Measurements from ENCODE around the gene TSHZ2.

The TSHZ2 gene

GRCh38 chr20:53033176-53033575 lies 61.0 kb downstream of the TSHZ2 start:
- no peak for DNase-seq

- DNase-seq: no peak
Measured at GRCh38 chr20:53034899-53035298, 62.7 kb downstream of the TSHZ2 start.

- no peak for DNase-seq
Measured at GRCh38 chr20:53036992-53037391, 64.8 kb downstream of the TSHZ2 start.

GRCh38 chr20:53037621-53038020 lies 65.5 kb downstream of the TSHZ2 start:
- DNase-seq: no peak

DNA sequence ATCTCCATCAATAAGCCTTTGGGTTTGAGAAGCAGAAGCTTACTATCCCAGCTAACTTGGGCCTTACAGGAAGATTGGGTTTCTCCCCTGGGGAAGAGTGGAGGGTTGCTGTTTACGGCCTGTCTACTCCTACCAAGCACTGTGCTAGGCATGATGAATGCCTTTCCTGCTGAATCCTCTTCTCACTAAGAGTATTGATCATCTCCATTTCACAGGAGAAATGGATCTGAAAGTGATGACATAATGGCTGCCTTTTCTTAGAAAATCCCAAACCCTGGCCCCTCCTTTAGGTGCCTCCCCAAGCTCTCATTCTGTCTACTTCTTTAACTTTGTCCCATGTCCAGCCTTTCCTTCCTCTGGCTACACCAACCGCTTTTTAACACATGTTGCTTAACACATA lies 66.1 kb downstream of the TSHZ2 start:
- DNase-seq: no peak

DNA sequence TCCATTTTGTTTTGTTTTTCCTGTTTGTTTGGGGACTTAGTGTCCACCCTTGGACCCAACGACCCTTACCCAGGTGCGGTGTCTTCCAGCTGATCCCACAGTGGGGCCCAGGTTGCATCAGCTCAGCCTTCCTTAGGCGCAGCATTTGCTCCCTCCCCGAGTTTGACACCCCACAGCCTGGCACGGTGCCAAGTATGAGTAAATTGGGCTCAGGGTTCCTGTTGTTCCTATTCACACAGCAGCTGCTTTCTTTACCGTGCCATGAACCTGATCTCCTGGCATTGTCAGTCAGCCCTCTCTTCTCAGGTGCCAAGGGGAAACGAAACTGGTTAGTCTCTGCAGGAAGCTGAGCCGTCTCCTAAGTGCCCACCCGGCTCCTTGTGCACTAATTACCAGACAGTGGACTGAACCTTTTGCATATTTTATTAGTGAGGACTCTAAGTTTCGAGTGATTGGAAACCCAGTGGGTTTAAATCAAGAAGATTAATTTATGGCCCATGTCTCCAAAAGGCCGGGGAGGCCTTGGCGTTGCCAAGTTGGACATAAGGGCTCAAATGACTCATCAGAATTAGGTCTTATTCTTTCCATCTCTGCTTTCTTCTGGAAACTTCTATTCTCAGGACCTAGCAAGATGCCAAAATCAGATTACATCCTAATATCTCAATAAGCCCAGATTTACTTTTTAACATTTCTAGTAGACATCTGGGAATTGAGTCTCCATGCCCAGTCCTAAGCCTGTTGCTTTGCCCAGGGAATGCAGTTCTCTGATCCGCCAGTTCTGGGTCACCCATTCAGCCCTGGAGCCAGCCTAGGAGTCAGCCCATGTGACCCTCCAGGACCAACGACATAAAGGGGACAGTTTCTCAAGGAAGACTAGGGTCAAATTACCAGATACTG lies 68.8 kb downstream of the TSHZ2 start:
- DNase-seq: no peak

DNA sequence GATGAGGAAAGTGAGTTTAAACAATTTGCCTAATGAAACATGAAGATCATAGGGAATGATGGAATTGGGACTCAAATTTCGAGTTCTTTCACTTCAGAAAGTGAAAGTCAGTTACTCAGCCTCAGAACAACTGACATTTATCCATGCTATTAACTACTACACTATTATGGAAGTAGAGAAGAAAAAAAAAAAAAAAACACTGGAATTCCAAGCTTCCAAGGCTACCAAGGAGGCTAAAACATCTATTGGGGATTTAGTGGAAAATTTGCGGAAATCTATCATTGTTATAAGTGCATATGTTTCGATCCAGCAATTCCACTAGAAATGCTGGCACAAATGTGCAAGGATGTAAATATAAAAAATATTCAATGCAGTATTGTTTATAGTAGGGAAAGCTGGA lies 70.4 kb downstream of the TSHZ2 start:
- DNase-seq: no peak

GRCh38 chr20:53044296-53044695 lies 72.1 kb downstream of the TSHZ2 start:
- no peak for DNase-seq

DNA sequence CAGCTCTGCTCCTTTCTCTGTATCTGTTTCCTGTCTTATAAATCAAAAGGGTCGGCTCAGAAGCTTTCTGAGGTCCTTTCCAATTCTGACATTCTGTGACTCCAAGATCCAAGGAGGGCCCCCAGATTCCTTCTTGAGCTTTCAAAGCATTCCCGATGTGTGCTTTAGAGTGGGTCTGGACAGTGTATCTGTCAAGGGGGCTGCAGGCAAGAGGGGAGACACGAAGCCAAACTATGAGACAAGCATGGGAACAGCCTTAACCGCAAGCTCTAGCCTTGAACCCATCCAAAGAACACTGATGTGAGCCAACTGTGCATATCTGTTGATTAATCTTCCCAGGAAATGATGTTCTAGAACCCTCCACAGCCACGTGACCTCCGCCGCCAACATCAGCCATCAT lies 73.8 kb downstream of the TSHZ2 start:
- DNase-seq: no peak

DNA sequence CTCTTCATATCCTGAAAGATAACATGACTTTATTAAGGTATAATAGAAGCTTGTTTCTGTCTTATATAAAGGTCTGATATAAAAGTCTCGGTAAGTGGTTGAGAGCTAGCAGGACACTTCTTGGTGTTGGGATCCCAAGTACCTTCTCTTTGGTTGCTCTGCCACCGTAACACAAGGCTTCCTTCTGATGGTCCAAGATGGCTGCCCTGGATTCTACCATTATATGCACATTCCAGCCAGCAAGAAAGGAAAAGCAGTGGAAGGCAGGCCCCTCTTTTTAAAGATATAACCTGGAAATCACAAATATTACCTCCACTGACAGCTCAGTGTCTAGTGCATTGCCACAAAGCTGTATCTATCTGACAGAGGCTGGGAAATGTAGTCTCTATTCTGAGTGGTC lies 75.0 kb downstream of the TSHZ2 start:
- no peak for DNase-seq

- no peak for DNase-seq
Measured at GRCh38 chr20:53048387-53048786, 76.2 kb downstream of the TSHZ2 start.

DNA sequence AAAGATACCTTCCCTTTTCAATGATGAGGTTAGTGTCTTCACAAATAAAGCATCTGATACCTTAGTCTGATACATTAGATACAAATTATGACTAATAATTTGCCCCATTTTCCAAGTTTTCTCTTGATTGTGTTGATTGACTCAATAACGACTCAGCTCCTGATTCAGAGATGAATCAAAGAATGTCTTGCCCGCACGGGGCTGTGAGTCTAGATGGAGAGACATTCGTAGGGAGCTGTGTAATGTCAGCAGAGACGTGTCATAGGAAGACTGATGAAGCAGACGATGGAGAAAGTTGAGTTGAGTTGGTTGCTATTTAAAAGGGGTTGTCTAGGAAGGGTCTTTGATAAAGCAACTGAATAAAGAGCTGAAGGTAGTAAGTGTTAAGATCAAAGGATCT lies 78.2 kb downstream of the TSHZ2 start:
- no peak for DNase-seq

DNA sequence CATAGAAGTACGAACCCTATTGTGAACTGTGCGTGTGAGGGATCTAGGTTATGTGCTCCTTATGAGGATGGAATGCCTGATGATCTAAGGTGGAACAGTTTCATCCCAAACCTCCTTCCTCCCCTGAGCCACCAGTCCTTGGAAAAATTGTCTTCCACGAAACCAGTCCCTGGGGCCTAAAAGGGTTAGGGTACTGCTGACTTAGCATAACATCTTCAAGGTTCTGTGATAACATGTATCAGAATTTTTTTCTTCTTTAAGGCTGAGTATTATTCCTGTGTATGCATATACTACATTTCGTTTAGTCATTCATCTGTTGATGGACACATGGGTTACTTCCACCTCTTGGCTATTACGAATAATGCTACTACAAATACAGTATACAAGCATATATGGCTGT lies 80.2 kb downstream of the TSHZ2 start:
- DNase-seq: no peak

DNA sequence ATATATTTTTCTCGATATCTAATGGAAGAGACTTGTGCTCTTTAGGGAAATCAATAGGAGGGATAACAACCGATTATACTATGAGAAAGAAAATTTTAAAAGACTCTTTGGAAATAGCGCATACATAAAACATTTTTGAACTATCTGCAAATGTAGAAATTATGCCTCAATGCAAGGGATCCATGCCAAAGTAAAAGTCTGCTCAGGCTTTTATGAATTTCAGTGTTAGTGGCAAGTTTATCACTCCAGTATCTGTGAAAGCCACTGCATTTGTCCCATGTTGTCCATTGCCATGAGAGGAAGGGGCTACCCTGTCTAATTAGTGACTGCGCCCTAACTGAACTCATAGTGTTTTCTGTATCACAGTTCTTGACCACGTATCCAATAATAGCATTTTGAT lies 81.4 kb downstream of the TSHZ2 start:
- no peak for DNase-seq

DNA sequence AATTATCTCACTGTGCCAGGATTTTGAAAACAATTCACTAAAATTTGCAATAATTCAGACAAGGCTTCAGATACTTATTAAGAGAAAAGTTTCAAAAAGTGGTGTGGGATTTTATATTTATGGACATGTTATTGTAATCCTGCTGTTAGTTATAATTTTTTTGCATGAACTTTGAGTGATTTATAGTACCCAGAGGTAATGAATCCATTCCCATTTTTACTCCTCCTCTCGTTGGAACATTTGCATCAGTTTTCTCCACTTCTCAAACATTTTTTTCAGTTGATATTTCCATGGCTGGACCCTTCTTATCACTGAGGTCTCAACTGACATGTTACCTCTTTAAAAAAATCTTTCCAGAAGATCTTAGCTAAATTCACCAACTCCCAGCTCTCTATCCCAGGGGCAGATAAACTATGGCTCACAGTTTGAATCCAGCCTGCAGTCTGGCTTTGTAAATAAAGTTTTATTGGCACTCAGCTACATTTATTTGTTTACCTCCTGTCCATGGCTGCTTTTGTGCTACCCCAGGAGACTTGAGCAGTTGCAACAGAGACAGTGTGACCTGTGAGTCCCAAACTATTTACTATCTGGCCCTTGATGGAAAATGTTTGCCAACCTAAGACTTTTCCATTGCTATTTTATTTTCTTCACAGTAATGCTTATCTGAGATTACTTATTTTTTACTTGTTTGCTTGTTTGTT lies 83.4 kb downstream of the TSHZ2 start:
- no peak for DNase-seq

GRCh38 chr20:53057579-53057978 lies 85.4 kb downstream of the TSHZ2 start:
- no peak for DNase-seq

- no peak for DNase-seq
Measured at GRCh38 chr20:53059848-53060247, 87.7 kb downstream of the TSHZ2 start.

DNA sequence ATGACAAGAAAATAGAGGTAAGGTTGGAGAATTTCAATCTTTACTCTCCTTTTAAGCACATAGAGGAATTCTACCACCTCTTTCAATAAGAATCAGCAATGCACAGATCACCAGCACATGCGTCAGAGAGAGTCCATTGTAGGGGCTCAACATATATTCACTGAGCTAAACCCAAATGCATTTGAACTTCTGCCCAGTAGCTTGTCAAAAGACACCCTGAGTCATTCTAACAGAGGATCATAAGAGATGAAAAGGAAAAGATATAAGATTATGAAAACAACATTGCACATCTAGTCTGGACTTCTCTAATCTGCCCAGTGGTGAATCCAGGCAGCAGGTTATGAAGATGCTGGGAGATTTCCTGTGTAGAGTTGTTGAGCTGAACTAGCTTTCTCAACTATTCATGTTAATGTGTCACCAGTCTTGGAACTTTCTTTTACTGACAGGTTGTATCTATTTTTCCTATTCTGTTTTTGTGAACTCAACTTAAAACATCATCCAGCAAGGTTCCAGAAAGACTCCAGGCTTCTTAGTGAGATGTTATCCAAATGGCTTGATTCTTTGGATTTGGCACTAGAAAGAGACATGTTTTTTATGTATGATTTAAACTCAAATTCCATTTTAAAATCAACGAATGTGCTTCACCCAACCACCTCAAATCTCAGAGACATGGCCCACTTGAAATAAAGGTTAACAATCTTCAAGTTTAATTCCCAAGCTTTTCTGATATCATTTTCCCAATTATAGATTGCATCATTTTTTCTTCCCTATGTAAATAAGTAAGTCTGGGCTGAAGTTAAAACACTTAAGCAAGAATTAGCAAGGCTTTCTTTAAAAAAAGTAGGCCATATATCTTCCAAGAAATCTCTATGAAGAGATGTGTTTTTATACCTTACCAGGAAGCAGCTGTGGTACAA lies 89.3 kb downstream of the TSHZ2 start:
- no peak for DNase-seq

- no peak for DNase-seq
Measured at GRCh38 chr20:53064935-53065334, 92.8 kb downstream of the TSHZ2 start.

DNA sequence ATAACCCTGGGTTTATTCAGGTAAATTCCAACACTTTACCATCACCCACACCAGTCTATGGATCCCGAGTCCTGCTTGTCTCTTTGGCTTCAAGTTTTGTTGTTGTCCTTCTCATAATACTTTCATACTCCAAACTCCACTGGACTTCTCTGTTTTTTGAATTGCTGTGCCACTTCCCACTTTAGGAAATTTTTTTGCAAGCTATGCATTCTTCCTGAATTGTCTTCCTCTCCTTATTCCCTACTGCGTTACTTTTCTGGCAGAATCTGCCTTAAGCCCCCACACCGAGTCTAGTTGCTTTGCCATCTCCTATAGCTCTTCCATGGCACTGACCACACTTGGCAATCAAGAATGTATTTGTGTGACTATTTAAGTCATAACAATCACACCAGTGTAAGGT lies 96.1 kb downstream of the TSHZ2 start:
- no peak for DNase-seq

GRCh38 chr20:53069132-53069531 lies 97.0 kb downstream of the TSHZ2 start:
- DNase-seq: no peak

DNA sequence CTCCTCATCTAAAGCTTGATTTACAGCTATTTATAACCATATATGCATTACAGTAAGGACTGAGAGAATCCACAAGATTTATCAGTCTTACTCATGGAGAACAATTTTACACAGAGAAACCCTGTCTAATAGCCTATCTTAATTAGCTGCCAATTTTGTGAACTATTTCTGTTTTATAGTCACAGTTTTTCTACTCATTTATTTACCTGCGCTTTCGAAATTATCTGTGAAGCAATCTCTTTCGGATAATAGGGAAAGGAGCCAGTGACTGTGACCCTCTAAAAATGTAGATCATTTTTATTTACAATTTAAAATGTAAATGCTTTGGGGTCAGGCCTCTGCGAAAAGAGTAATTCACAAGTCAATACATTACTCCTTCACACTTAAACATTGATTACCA lies 98.1 kb downstream of the TSHZ2 start:
- no peak for DNase-seq

DNA sequence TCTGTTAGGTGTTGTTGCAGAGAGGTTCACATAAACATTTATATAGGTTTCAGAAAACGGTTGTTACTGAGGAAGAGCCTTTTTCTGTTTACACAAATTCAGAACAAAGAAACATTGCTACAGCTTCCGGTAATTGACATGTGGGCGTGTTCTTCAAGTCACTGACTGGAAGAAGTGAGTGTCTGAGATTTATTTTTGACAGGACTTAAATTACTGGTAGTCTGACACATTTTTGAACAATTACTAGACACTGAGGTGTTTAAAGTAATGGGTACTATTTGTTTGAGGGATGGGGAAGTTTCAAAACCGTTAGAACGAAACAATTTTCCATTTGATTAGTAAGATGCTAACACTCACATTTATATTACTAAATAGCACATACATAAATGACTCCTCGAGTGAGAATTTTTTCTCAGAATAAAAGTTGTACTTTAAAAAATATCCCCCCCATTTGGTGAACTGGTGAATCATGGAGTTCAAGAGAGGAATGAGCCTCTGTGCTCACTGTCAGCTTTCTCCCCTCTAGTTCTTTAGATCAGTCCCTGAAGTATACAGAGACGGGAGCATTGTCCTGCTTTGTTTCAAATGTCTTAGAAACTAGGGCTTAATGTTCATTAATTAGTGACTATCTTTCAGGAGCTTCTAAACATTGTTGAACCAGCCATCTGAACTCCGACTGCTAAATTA lies 98.7 kb downstream of the TSHZ2 start:
- peak; percentile 9 for DNase-seq

Data from suppressor macrophage treated with lipopolysaccharide for 4 hours (primary cell).